B cell (primary cell): ENCODE measurements around the gene WWTR1.

ENCODE experiments used
- EZH2 ChIP-seq: IDR thresholded peaks from 2 replicates; pipeline ENCODE4 v1.6.1; 2012; ENCODE audit warnings: borderline replicate concordance, low read depth, mild to moderate bottlenecking, moderate library complexity, low read length; ENCODE audit not compliant: insufficient read depth, poor library complexity, severe bottlenecking
- TF ChIP-seq, protein P1 (sequence below): fragments of 200-600 bp; IDR thresholded peaks from one replicate; pipeline ENCODE4 v1.8.0; 2022; ENCODE audit warnings: antibody characterized with exemption, mild to moderate bottlenecking

DNA sequence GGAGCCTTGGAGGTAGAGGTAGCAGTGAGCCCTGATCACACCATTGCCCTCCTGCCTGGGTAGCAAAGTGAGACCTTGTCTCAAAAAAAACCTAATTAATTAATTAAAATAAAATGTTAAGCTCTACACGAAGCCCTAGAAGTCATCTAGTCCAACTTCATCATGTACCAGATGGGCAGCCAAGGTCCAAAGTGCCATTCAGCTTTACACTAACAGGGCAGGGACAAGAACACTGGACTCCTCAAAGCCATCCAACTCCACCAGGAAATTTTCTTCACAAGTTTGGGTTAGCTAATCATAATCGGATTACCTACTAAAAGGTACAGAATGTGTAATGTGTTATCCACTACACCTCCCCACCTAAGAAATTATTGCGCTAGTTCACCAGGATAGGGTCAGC lies 48.8 kb downstream of the WWTR1 start:
- TF ChIP-seq, protein P1, sequence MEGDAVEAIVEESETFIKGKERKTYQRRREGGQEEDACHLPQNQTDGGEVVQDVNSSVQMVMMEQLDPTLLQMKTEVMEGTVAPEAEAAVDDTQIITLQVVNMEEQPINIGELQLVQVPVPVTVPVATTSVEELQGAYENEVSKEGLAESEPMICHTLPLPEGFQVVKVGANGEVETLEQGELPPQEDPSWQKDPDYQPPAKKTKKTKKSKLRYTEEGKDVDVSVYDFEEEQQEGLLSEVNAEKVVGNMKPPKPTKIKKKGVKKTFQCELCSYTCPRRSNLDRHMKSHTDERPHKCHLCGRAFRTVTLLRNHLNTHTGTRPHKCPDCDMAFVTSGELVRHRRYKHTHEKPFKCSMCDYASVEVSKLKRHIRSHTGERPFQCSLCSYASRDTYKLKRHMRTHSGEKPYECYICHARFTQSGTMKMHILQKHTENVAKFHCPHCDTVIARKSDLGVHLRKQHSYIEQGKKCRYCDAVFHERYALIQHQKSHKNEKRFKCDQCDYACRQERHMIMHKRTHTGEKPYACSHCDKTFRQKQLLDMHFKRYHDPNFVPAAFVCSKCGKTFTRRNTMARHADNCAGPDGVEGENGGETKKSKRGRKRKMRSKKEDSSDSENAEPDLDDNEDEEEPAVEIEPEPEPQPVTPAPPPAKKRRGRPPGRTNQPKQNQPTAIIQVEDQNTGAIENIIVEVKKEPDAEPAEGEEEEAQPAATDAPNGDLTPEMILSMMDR = no peak
- TF ChIP-seq EZH2 = no peak
